ENCODE results near the gene KDM1A.

Gene KDM1A

DNA sequence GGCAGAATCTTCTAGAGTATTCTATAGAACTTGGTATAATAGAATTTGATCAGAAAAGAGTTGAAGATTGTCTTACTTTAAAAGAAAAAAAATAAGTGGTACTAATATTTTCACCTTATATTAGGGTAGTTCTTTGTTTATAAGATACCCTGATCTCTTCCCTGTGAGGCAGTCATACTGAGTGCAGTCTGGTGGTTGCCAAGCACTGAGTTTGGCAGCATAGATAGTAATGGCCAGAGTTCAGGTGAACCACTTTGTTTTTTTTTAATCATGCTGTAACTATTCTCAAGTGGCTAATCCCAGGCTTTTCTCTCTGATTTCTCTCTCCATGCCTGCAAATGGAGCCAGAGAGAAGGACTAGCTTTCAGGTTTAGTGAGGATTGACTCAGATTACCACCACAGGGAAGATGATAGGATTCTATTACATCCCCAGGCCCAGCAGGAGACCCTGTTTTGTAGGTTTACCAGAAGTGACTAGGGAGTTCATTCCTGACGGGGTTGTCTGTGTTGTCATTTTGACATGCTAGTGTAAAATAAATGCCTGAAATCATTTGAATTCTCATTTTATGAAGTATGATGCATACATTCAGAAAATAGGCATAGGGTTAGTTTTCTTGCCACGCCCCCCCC, 16.7 kb downstream of the KDM1A start (continued):
- TF ChIP-seq, protein P1, sequence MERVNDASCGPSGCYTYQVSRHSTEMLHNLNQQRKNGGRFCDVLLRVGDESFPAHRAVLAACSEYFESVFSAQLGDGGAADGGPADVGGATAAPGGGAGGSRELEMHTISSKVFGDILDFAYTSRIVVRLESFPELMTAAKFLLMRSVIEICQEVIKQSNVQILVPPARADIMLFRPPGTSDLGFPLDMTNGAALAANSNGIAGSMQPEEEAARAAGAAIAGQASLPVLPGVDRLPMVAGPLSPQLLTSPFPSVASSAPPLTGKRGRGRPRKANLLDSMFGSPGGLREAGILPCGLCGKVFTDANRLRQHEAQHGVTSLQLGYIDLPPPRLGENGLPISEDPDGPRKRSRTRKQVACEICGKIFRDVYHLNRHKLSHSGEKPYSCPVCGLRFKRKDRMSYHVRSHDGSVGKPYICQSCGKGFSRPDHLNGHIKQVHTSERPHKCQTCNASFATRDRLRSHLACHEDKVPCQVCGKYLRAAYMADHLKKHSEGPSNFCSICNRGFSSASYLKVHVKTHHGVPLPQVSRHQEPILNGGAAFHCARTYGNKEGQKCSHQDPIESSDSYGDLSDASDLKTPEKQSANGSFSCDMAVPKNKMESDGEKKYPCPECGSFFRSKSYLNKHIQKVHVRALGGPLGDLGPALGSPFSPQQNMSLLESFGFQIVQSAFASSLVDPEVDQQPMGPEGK (tag by site-specific recombination; IDR thresholded peaks at IDR 0.05) = 0 out of 2 replicates have a peak, but pooled peaks have one; percentile 16
- TF ChIP-seq GLIS2 (tag by site-specific recombination; IDR thresholded peaks at IDR 0.05) = no peak
- TF ChIP-seq, protein P2, sequence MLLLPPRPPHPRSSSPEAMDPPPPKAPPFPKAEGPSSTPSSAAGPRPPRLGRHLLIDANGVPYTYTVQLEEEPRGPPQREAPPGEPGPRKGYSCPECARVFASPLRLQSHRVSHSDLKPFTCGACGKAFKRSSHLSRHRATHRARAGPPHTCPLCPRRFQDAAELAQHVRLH (tag by site-specific recombination; IDR thresholded peaks at IDR 0.05) = 0 out of 2 replicates have a peak, but pooled peaks have one; percentile 30
- 0 out of 2 replicates have a peak, but pooled peaks have one; percentile 18 for TF ChIP-seq ZNF366 (tag by site-specific recombination; conservative IDR thresholded peaks at IDR 0.05)
- no peak for TF ChIP-seq ZNF777 (tag by site-specific recombination; IDR thresholded peaks at IDR 0.05; ENCODE audit: borderline replicate concordance)
- TF ChIP-seq, protein P3, sequence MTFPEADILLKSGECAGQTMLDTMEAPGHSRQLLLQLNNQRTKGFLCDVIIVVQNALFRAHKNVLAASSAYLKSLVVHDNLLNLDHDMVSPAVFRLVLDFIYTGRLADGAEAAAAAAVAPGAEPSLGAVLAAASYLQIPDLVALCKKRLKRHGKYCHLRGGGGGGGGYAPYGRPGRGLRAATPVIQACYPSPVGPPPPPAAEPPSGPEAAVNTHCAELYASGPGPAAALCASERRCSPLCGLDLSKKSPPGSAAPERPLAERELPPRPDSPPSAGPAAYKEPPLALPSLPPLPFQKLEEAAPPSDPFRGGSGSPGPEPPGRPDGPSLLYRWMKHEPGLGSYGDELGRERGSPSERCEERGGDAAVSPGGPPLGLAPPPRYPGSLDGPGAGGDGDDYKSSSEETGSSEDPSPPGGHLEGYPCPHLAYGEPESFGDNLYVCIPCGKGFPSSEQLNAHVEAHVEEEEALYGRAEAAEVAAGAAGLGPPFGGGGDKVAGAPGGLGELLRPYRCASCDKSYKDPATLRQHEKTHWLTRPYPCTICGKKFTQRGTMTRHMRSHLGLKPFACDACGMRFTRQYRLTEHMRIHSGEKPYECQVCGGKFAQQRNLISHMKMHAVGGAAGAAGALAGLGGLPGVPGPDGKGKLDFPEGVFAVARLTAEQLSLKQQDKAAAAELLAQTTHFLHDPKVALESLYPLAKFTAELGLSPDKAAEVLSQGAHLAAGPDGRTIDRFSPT (tag by site-specific recombination; IDR thresholded peaks at IDR 0.05) = 0 out of 2 replicates have a peak, but pooled peaks have one; percentile 12
- 0 out of 2 replicates have a peak, but pooled peaks have one; percentile 37 for TF ChIP-seq ZNF600 (tag by site-specific recombination; IDR thresholded peaks at IDR 0.05)
- TF ChIP-seq, protein P4, sequence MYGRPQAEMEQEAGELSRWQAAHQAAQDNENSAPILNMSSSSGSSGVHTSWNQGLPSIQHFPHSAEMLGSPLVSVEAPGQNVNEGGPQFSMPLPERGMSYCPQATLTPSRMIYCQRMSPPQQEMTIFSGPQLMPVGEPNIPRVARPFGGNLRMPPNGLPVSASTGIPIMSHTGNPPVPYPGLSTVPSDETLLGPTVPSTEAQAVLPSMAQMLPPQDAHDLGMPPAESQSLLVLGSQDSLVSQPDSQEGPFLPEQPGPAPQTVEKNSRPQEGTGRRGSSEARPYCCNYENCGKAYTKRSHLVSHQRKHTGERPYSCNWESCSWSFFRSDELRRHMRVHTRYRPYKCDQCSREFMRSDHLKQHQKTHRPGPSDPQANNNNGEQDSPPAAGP (tag by site-specific recombination; IDR thresholded peaks at IDR 0.05) = no peak
- no peak for TF ChIP-seq GLI4 (tag by site-specific recombination; IDR thresholded peaks at IDR 0.05)
- peak; percentile 86 for TF ChIP-seq GFI1B (tag by site-specific recombination; IDR thresholded peaks at IDR 0.05)
- peak; percentile 67 for TF ChIP-seq ZIC2 (tag by site-specific recombination; IDR thresholded peaks at IDR 0.05)
- peak; percentile 55; the same call in 1 of the 2 replicates for TF ChIP-seq ZXDB (tag by site-specific recombination; IDR thresholded peaks at IDR 0.05)
- TF ChIP-seq ZNF404 (tag by site-specific recombination; IDR thresholded peaks at IDR 0.05) = no peak
- TF ChIP-seq SP7 (tag by site-specific recombination; IDR thresholded peaks at IDR 0.05) = peak; percentile 82
- TF ChIP-seq KLF10 (tag by site-specific recombination; IDR thresholded peaks at IDR 0.05) = no peak
- TF ChIP-seq BCL11B (tag by site-specific recombination; IDR thresholded peaks at IDR 0.05; ENCODE audit: low read depth) = 0 out of 2 replicates have a peak, but pooled peaks have one; percentile 25
- no peak for TF ChIP-seq ZNF274 (IDR thresholded peaks at IDR 0.05; ENCODE audit: low read length)
- no peak for TF ChIP-seq ZNF274 (tag by site-specific recombination; IDR thresholded peaks at IDR 0.05; ENCODE audit: borderline replicate concordance)
- peak; percentile 85; the same call in 1 of the 2 replicates for TF ChIP-seq IKZF3 (tag by site-specific recombination; IDR thresholded peaks at IDR 0.05)
- TF ChIP-seq ZNF133 (tag by site-specific recombination; IDR thresholded peaks at IDR 0.05) = no peak
- peak; percentile 59 for TF ChIP-seq ZBTB17 (tag by site-specific recombination; IDR thresholded peaks at IDR 0.05)
- TF ChIP-seq, protein P5, sequence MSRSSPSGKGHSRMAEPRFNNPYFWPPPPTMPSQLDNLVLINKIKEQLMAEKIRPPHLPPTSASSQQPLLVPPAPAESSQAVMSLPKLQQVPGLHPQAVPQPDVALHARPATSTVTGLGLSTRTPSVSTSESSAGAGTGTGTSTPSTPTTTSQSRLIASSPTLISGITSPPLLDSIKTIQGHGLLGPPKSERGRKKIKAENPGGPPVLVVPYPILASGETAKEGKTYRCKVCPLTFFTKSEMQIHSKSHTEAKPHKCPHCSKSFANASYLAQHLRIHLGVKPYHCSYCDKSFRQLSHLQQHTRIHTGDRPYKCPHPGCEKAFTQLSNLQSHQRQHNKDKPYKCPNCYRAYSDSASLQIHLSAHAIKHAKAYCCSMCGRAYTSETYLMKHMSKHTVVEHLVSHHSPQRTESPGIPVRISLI (tag by site-specific recombination; IDR thresholded peaks at IDR 0.05) = peak; percentile 52; the same call in 1 of the 2 replicates
- no peak for TF ChIP-seq ZNF501 (tag by site-specific recombination; IDR thresholded peaks at IDR 0.05)
- 0 out of 2 replicates have a peak, but pooled peaks have one; percentile 15 for TF ChIP-seq PRDM1 (tag by site-specific recombination; IDR thresholded peaks at IDR 0.05)
- TF ChIP-seq, protein P6, sequence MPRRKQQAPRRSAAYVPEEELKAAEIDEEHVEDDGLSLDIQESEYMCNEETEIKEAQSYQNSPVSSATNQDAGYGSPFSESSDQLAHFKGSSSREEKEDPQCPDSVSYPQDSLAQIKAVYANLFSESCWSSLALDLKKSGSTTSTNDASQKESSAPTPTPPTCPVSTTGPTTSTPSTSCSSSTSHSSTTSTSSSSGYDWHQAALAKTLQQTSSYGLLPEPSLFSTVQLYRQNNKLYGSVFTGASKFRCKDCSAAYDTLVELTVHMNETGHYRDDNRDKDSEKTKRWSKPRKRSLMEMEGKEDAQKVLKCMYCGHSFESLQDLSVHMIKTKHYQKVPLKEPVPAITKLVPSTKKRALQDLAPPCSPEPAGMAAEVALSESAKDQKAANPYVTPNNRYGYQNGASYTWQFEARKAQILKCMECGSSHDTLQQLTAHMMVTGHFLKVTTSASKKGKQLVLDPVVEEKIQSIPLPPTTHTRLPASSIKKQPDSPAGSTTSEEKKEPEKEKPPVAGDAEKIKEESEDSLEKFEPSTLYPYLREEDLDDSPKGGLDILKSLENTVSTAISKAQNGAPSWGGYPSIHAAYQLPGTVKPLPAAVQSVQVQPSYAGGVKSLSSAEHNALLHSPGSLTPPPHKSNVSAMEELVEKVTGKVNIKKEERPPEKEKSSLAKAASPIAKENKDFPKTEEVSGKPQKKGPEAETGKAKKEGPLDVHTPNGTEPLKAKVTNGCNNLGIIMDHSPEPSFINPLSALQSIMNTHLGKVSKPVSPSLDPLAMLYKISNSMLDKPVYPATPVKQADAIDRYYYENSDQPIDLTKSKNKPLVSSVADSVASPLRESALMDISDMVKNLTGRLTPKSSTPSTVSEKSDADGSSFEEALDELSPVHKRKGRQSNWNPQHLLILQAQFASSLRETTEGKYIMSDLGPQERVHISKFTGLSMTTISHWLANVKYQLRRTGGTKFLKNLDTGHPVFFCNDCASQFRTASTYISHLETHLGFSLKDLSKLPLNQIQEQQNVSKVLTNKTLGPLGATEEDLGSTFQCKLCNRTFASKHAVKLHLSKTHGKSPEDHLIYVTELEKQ (tag by site-specific recombination; IDR thresholded peaks at IDR 0.05; ENCODE audit: borderline replicate concordance) = no peak
- TF ChIP-seq ZNF791 (tag by site-specific recombination; IDR thresholded peaks at IDR 0.05) = no peak
- 0 out of 2 replicates have a peak, but pooled peaks have one; percentile 17 for TF ChIP-seq ZNF629 (tag by site-specific recombination; IDR thresholded peaks at IDR 0.05)
- peak; percentile 34; the same call in 1 of the 2 replicates for TF ChIP-seq ZNF561 (tag by site-specific recombination; IDR thresholded peaks at IDR 0.05; ENCODE audit: borderline replicate concordance)
- TF ChIP-seq FEZF1 (tag by site-specific recombination; IDR thresholded peaks at IDR 0.05) = peak; percentile 36; the same call in 1 of the 2 replicates

All from HEK293 (cell line).